H9 (cell line): ENCODE measurements around the gene GLT8D1. TPM values are rescaled to one million over a fixed set of nuclear protein-coding genes. Genes with fewer than 3 reads are reported as not detected.

ENCODE experiments used
- DNase-seq: peaks from one replicate; pipeline ENCODE4 v3.0.0-alpha.2; 2017
- H2AFZ ChIP-seq: one replicate; pipeline ENCODE4 v1.6.1; 2013; ENCODE audit warnings: mild to moderate bottlenecking, low read length, control low read depth, moderate library complexity
- H2AK5ac ChIP-seq: 2 replicates; pipeline ENCODE4 v1.6.1; 2013; ENCODE audit warnings: low read length, control low read depth, mixed read lengths; ENCODE audit not compliant: insufficient read length
- H2BK120ac ChIP-seq: one replicate; pipeline ENCODE4 v1.6.1; 2013; ENCODE audit warnings: low read depth, mild to moderate bottlenecking, low read length, control low read depth, inconsistent platforms; ENCODE audit not compliant: poor library complexity, severe bottlenecking
- H2BK12ac ChIP-seq: 2 replicates; pipeline ENCODE4 v1.6.1; 2013; ENCODE audit warnings: low read length, control low read depth, mixed read lengths, low read depth; ENCODE audit not compliant: insufficient read length
- H2BK15ac ChIP-seq: 2 replicates; pipeline ENCODE4 v1.6.1; 2013; ENCODE audit warnings: low read depth, low read length, control low read depth
- H2BK20ac ChIP-seq: one replicate; pipeline ENCODE4 v1.6.1; 2013; ENCODE audit warnings: low read depth, mild to moderate bottlenecking, low read length, control low read depth, inconsistent platforms; ENCODE audit not compliant: poor library complexity, severe bottlenecking
- H2BK5ac ChIP-seq: 2 replicates; pipeline ENCODE4 v1.6.1; 2013; ENCODE audit warnings: low read length, control low read depth, mixed read lengths; ENCODE audit not compliant: insufficient read length
- H3K14ac ChIP-seq: 2 replicates; pipeline ENCODE4 v1.6.1; 2013; ENCODE audit warnings: low read length, control low read depth; ENCODE audit not compliant: insufficient read depth
- H3K18ac ChIP-seq: 2 replicates; pipeline ENCODE4 v1.6.1; 2013; ENCODE audit warnings: low read depth, mild to moderate bottlenecking, mixed read lengths, low read length, control low read depth; ENCODE audit not compliant: insufficient read length
- H3K23ac ChIP-seq: 2 replicates; pipeline ENCODE4 v1.6.1; 2013; ENCODE audit warnings: low read length, control low read depth, mixed read lengths, low read depth; ENCODE audit not compliant: insufficient read length
- H3K23me2 ChIP-seq: 2 replicates; pipeline ENCODE4 v1.6.1; 2013; ENCODE audit warnings: low read depth, mild to moderate bottlenecking, mixed read lengths, low read length, control low read depth; ENCODE audit not compliant: insufficient read length, poor library complexity, severe bottlenecking
- H3K27ac ChIP-seq: 2 replicates; pipeline ENCODE4 v1.5.1; 2013; ENCODE audit warnings: low read length, control low read depth, mixed read lengths, low read depth; ENCODE audit not compliant: insufficient read length
- H3K27me3 ChIP-seq: 2 replicates; pipeline ENCODE4 v1.6.1; 2013; ENCODE audit warnings: low read length, control low read depth, inconsistent platforms; ENCODE audit not compliant: insufficient read depth
- H3K4ac ChIP-seq: 2 replicates; pipeline ENCODE4 v1.6.1; 2013; ENCODE audit warnings: low read depth, mild to moderate bottlenecking, control low read depth, inconsistent platforms, low read length, moderate library complexity
- H3K4me1 ChIP-seq: 2 replicates; pipeline ENCODE4 v1.6.1; 2013; ENCODE audit warnings: low read length, control low read depth, inconsistent platforms; ENCODE audit not compliant: insufficient read depth
- H3K4me2 ChIP-seq: 2 replicates; pipeline ENCODE4 v1.6.1; 2013; ENCODE audit warnings: low read length, control low read depth, mixed read lengths; ENCODE audit not compliant: insufficient read length, insufficient read depth
- H3K56ac ChIP-seq: 2 replicates; pipeline ENCODE4 v1.6.1; 2013; ENCODE audit warnings: low read depth, mild to moderate bottlenecking, mixed read lengths, low read length, control low read depth; ENCODE audit not compliant: insufficient read length
- H3K79me1 ChIP-seq: 2 replicates; pipeline ENCODE4 v1.6.1; 2013; ENCODE audit warnings: low read depth, mild to moderate bottlenecking, moderate library complexity, low read length, control low read depth, inconsistent platforms; ENCODE audit not compliant: insufficient read depth, poor library complexity, severe bottlenecking
- H3K79me2 ChIP-seq: 2 replicates; pipeline ENCODE4 v1.6.1; 2013; ENCODE audit warnings: low read length, control low read depth, inconsistent platforms; ENCODE audit not compliant: insufficient read depth
- H3K9ac ChIP-seq: 2 replicates; pipeline ENCODE4 v1.6.1; 2013; ENCODE audit warnings: low read length, control low read depth, mixed read lengths; ENCODE audit not compliant: insufficient read length; ENCODE audit errors: extremely low read depth
- H3K9me3 ChIP-seq: one replicate; pipeline ENCODE4 v1.6.1; 2013; ENCODE audit warnings: low read depth, low read length, inconsistent platforms; ENCODE audit not compliant: control insufficient read depth
- H3T11ph ChIP-seq: one replicate; pipeline ENCODE4 v1.6.1; 2013; ENCODE audit warnings: mild to moderate bottlenecking, low read length, control low read depth, inconsistent platforms
- H4K20me1 ChIP-seq: one replicate; pipeline ENCODE4 v1.6.1; 2013; ENCODE audit not compliant: control insufficient read depth, insufficient read length, insufficient read depth
- H4K5ac ChIP-seq: 2 replicates; pipeline ENCODE4 v1.6.1; 2013; ENCODE audit warnings: low read depth, mild to moderate bottlenecking, mixed read lengths, low read length, control low read depth; ENCODE audit not compliant: insufficient read length
- H4K8ac ChIP-seq: replicated peaks from 2 replicates; pipeline ENCODE4 v1.6.1; 2013; ENCODE audit warnings: low read length, control low read depth, mixed read lengths, low read depth; ENCODE audit not compliant: insufficient read length
- H4K91ac ChIP-seq: 2 replicates; pipeline ENCODE4 v1.6.1; 2013; ENCODE audit warnings: low read depth, mild to moderate bottlenecking, moderate library complexity, mixed read lengths, low read length, control low read depth; ENCODE audit not compliant: insufficient read length
- H3K27ac Mint-ChIP-seq, 3 experiments: 2 replicates in 2 of 3; 3 replicates in 1 of 3; pipeline ENCODE4 v1.8.0; 2020 to 2021; ENCODE audit warnings: mixed read lengths in 3 of 3, mild to moderate bottlenecking in 1 of 3, moderate library complexity in 1 of 3
- H3K27me3 Mint-ChIP-seq: 2 replicates; pipeline ENCODE4 v1.8.0; 2021; ENCODE audit warnings: low read depth, mild to moderate bottlenecking, moderate library complexity, mixed read lengths
- H3K36me3 Mint-ChIP-seq, 3 experiments: 2 replicates in 2 of 3; 3 replicates in 1 of 3; pipeline ENCODE4 v1.8.0; 2020 to 2021; ENCODE audit warnings: low read depth in 3 of 3, mixed read lengths in 3 of 3; ENCODE audit not compliant: insufficient read depth in 1 of 3
- H3K4me1 Mint-ChIP-seq, 2 experiments: 2 replicates each; pipeline ENCODE4 v1.8.0; 2020; ENCODE audit warnings: mixed read lengths in 2 of 2
- H3K4me3 Mint-ChIP-seq, 2 experiments: 2 replicates in 1 of 2; 3 replicates in 1 of 2; pipeline ENCODE4 v1.8.0; 2020 to 2021; ENCODE audit warnings: mild to moderate bottlenecking in 2 of 2, mixed read lengths in 2 of 2, moderate library complexity in 1 of 2
- H3K9me3 Mint-ChIP-seq, 2 experiments: 2 replicates in 1 of 2; 3 replicates in 1 of 2; pipeline ENCODE4 v1.8.0; 2020; ENCODE audit warnings: mild to moderate bottlenecking in 2 of 2, mixed read lengths in 2 of 2, moderate library complexity in 1 of 2
- CTCF ChIP-seq: fragments of 200-600 bp; sonication (generic); conservative IDR thresholded peaks from 3 replicates; pipeline ENCODE4 v1.8.0; 2021; ENCODE audit warnings: antibody characterized with exemption, mild to moderate bottlenecking
- WGBS: extraction: QIAGEN DNeasy Blood & Tissue Kit; methylation state at CpG from one replicate; pipeline ENCODE4 v1.1.7; 2013; ENCODE audit warnings: missing lambda C conversion rate, low lambda C conversion rate, mixed read lengths; ENCODE audit not compliant: insufficient read length; ENCODE audit errors: extremely low coverage; 5-methylcytosine and 5-hydroxymethylcytosine counted together
- total RNA-seq: library from RNA; stranded (reverse); gene quantifications from 2 replicates; pipeline ENCODE4 v1.2.1, GENCODE V29; 2021

The GLT8D1 gene
- total RNA-seq, 1 experiment from 2014 or later = 39.3 TPM

GRCh38 chr3:52679199-52679538 lies 26.4 kb downstream of the GLT8D1 start:
- no peak for TF ChIP-seq CTCF
- Histone ChIP-seq H4K8ac (no peak overlapping the region), H3K23ac (no peak overlapping the region), H3K9me3 (no peaks in the 10 kb centered on the region), H3K23me2 (no peaks in the 10 kb centered on the region), H3K79me2 (peaks cover 3% of the 10 kb centered on the region; the same call in 1 of the 2 replicates), H2AFZ (no peak overlapping the region), H3K14ac (no peak overlapping the region), H3K56ac (no peak overlapping the region), H3K9ac (no peak overlapping the region), H4K91ac (no peak overlapping the region), H3K79me1 (peaks cover 3% of the 10 kb centered on the region), H4K20me1 (no peaks in the 10 kb centered on the region), H2BK12ac (no peak overlapping the region), H3K4me2 (no peak overlapping the region), H3K27me3 (no peaks in the 10 kb centered on the region), H2BK15ac (no peak overlapping the region), H2BK5ac (no peak overlapping the region), H2AK5ac (no peak overlapping the region), H2BK20ac (no peak overlapping the region), H3K18ac (no peak overlapping the region), H3K27ac (no peak overlapping the region), H4K5ac (no peak overlapping the region), H3K4me1 (no peaks in the 10 kb centered on the region), H3T11ph (no peak overlapping the region), H3K4ac (no peak overlapping the region), H2BK120ac (no peak overlapping the region)
- Mint-ChIP-seq H3K4me3 (no peak overlapping the region), H3K4me1 (peaks cover 10 to 13% of the 10 kb centered on the region in 2 experiments), H3K36me3 (peaks cover 24 to 58% (median 56%) of the 10 kb centered on the region in 3 experiments; a peak in 6 of 7 replicates), H3K9me3 (no peaks in the 10 kb centered on the region), H3K27me3 (no peaks in the 10 kb centered on the region), H3K27ac (no peak overlapping the region)
- no CpG with 5 or more reads among the region's 3 CpGs for WGBS
- no peak for DNase-seq
